Adrenal gland (tissue), 5 donors: Measurements from ENCODE around the gene UNG.

ENCODE experiments used
- CTCF ChIP-seq, 6 experiments: fragments of 450-650 bp in 4 of 6; fragments of 200-600 bp in 2 of 6; sonication (generic) in 1 of 6; IDR thresholded peaks; 1 replicate in 5 of 6; 2 replicates in 1 of 6; pipeline versions ENCODE4 v1.5.1 to v1.8.0; 2016 to 2021; ENCODE audit warnings: antibody characterized with exemption in 6 of 6, mild to moderate bottlenecking in 2 of 6, moderate library complexity in 1 of 6
- POLR2A ChIP-seq, 2 donors: fragments of 450-650 bp; IDR thresholded peaks; one replicate each; pipeline ENCODE4 v1.6.1; 2017; ENCODE audit warnings: antibody characterized with exemption in 2 of 2, mild to moderate bottlenecking in 2 of 2, moderate library complexity in 1 of 2
- donor health status: DM: no; HTN: no; CAD: no.

- TF ChIP-seq CTCF (IDR thresholded peaks at IDR 0.05): no peak
- TF ChIP-seq POLR2A (IDR thresholded peaks at IDR 0.05): peak; percentile 47 to 82
Observed at GRCh38 chr12:109098183-109098604, 797 bp downstream of the UNG start.
